GM19452 (cell line): ENCODE measurements around the gene CD84.
"Not testable (repeated sequence)": the region's sequence is repeated elsewhere in the genome, so short reads cannot be mapped to it uniquely, and the experiment has no call there.

Experiments used
- ATAC-seq: cut with Tn5 transposase; IDR thresholded peaks from one replicate; pipeline ENCODE4 v1.9.1; 2021; ENCODE audit not compliant: unreplicated experiment

Gene CD84

GRCh38 chr1:160542303-160542945 lies 36.9 kb downstream of the CD84 start:
- ATAC-seq, result no peak

GRCh38 chr1:160541622-160542302 lies 37.5 kb downstream of the CD84 start:
- no peak for ATAC-seq

- no peak for ATAC-seq
Measured at GRCh38 chr1:160540859-160541233, 38.5 kb downstream of the CD84 start.

GRCh38 chr1:160539990-160540858 lies 39.1 kb downstream of the CD84 start:
- ATAC-seq, result peak; percentile 80

- ATAC-seq, result no peak
Measured at GRCh38 chr1:160539684-160539989, 39.7 kb downstream of the CD84 start.

- no peak for ATAC-seq
Measured at GRCh38 chr1:160538985-160539651, 40.2 kb downstream of the CD84 start.

- no peak for ATAC-seq
Measured at GRCh38 chr1:160537714-160538665, 41.3 kb downstream of the CD84 start.

- no peak for ATAC-seq
Measured at GRCh38 chr1:160534823-160535605, 44.3 kb downstream of the CD84 start.

GRCh38 chr1:160532557-160532813 lies 46.8 kb downstream of the CD84 start:
- ATAC-seq, result not testable (repeated sequence)

- ATAC-seq, result not testable (repeated sequence)
Measured at GRCh38 chr1:160531809-160532556, 47.3 kb downstream of the CD84 start.

GRCh38 chr1:160529401-160529952 lies 49.8 kb downstream of the CD84 start:
- not testable (repeated sequence) for ATAC-seq

- ATAC-seq, result not testable (repeated sequence)
Measured at GRCh38 chr1:160523789-160524188, 55.5 kb downstream of the CD84 start.

GRCh38 chr1:160522622-160523345 lies 56.5 kb downstream of the CD84 start, which contains the start of gene SLAMF6:
SLAMF6 (minus strand) TSS chr1:160523255; CDS start chr1:160523192, 63 bp downstream.
- no peak for ATAC-seq

- ATAC-seq, result no peak
Measured at GRCh38 chr1:160522136-160522535, 57.2 kb downstream of the CD84 start.

GRCh38 chr1:160521554-160521953 lies 57.7 kb downstream of the CD84 start:
- ATAC-seq, result no peak

- no peak for ATAC-seq
Measured at GRCh38 chr1:160520999-160521398, 58.3 kb downstream of the CD84 start.

GRCh38 chr1:160520582-160520981 lies 58.7 kb downstream of the CD84 start:
- no peak for ATAC-seq
